ELR (cell line): ENCODE results near the gene ACSL6.

Experiments used
- DNase-seq: peaks from one replicate; pipeline ENCODE4 v3.0.0-alpha.2; 2015; ENCODE audit warnings: low read depth

Gene ACSL6

DNA sequence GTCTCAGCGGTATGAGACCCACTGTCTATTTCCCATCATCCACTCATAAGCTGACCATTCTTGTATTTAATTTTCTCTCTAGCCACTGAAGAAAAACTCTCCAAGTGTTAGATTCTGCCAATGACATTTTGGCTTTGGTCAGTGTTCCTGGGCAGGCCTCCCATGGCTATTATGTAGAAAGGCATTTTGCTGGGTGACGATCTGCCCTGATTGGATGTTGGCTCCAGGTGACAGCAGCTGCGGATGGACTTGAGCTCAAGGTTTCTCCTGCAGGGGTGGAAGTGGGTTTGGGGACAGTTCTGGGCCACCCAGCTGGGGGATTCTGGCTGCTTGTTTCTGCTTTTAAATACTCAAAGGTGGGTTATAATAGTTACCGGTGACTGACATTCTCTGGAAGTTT, 31.6 kb downstream of the ACSL6 start:
- no peak for DNase-seq

DNA sequence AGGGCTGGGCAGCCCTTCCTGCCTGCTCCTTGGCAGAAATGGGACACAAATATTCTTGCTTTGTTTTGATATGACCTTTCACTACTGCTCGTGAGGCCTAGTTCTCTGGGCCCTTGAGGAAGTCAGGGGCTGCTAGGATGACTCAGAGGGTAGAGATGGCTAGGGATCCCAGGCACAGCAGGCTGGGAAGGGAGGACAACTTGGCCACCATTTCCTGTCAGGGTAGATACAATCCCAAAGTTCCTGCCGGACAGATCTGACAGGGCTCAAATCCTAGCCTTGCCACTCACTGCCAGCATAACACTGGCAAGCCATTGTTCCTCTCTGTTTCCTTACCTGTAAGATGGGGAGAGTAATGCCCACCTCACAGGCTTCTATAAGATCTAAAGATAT, 34.2 kb downstream of the ACSL6 start:
- DNase-seq, result peak; percentile 31

DNA sequence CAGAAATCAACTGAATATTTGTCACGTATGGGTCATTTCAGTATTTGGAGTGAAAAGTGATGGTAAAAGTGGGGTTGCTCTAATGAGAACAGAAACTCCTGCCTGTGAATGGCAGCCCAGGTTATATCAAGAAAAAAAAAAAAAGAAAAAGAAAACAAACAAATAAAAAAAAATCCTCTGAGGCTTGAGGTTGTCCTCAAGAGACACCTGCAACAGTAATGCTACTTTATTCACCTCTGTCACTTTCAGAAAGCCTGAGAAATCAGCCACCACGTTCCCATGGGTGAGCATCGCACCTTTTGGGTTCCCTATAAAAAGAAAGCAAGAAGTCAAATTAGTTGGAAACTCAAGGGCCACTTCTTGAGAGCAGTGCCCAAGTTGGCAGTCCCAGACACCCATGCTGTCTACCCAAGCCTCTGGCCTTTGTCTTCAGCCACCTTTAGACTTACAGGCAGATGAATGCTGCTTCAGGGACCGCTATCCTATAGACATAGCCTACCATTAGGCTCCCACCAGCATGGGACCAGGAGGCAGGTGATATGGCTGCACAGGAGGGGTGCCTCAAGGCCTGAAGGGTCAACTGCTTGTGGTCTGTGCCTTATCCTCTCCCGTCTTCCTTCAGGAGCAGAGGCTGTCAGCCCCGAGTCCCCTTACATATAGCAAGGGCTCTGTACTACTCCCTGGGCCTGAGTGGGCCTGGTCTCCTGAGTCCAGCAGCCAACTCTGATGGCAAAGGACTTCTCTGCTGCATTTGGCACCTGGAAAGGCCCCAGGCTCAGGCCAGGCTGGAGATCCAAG, 34.8 kb downstream of the ACSL6 start:
- DNase-seq, result no peak

DNA sequence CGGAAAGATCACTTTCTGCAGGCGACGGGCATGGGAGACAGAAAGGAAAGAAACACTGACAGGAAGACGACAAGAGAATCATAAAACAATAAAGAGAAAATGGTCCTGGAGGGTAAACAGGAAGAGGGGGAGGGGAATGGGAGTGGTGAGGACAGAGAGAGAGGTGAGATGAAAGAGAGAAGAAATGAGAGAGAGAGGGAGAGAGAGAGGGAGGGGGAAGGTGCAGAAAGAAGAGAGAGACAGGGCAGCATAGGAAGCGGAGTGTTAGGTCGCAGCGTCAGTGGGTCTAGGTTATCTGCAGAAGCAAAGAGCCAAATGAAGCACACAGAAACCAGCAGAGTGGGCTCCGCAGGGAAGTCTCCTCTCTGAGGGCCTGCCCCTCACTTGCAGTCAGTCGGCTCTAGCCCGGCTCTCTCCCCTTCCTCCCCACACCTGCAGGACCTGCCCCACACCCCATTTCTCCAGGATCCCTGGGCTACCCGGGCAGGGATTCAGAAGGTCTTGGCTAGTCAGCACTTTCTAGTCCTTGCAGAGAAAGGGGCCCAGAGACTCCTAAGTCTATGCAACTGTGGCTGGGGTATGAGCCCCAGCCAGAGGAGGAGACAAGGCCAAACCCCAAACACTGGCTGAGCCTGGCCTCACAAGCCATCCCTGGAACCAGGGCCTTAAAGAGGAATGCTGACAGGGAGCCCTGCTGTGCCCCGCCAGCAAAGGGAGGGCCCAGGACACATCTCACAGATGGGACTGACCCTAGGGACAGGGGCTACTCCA, 36.3 kb downstream of the ACSL6 start:
- DNase-seq, result no peak

DNA sequence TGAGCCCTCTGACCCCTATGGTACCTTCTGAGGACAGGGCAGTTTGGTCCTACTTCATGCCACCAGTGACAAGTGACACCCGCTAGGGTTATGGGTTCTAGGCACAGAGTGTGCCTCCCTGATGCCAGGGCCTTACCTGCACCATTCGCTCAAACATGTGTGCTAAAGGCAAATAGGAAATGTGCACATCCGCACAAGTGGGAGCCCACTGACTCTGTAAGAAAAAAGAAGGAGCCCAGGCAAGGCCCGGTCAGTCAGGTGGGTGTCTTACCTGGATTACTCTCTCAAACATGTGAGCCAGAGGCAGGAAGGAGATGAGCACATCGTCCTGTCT, 36.9 kb downstream of the ACSL6 start:
- DNase-seq, result no peak

DNA sequence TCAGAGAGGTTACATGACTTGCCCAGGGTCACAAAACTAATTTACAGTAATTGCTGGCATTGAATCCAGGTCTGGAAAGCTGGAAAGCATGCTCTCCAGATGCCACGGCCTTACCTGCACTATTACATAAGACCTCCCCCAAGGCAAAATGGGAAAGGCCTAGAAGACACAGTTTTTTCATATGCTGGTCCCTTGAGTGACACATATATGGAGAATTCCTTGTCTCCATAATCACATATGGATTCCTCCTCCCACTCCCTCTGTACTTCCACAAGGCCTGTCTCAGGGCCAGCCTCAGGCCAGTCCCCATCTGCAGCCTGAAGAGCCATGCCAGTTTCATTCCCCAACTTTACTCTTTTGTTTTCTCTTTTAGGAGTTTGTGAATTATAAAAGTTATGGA, 37.4 kb downstream of the ACSL6 start:
- no peak for DNase-seq

DNA sequence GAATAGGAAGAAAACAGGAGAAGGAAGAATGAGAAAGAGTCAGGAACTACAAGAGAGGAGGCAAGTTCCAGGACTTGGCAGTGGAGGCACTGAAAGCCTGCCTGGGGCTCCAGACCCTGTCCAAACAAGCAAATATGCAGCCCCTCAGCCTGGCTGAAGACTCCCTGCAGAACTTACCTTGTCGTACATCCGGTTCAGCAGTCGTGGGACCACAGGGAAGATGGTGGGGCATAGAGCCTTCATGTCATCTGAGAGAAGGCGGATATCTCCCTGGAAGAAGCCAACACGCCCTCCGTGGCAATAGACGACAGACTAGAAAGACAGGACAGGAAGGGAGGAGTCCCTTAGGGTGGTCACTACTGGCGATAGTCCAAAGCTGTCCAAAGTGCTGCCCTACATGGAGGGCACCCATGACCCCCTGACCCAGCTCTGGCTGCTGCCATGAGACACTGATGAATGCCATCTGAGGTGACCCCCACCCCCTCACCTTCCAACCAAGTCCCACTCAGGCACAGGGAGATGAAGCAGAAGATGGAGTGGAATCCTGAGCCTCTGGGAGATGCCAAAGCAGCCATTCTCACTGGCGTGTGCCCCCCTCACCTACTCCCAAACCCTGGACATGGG, 38.3 kb downstream of the ACSL6 start:
- DNase-seq, result no peak

DNA sequence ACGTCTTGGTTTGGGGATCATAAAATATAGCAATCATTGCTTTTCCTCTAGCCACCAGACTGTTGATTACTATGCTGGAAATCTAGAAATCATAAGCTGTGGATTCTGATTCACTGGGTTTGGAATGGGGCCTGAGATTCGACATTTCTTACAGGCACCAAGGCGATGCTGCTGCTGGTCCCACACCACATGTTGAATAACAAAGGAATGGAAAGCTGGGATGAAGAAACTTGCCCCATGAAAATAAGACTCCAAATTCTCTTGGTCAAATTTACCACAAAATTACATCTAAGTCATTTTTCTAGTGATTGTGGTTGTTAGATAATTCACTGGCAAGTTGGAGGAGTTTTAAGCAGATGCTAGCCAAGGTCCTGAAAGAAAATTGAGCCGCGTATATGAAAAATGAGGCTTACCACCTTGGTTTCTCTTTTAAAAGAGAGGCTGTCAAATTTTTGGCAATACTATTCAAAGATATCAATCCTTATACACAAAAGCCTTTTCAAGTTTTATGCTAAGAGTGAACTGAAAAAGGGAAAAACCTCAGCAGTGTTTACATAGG, 43.0 kb downstream of the ACSL6 start:
- DNase-seq, result no peak

DNA sequence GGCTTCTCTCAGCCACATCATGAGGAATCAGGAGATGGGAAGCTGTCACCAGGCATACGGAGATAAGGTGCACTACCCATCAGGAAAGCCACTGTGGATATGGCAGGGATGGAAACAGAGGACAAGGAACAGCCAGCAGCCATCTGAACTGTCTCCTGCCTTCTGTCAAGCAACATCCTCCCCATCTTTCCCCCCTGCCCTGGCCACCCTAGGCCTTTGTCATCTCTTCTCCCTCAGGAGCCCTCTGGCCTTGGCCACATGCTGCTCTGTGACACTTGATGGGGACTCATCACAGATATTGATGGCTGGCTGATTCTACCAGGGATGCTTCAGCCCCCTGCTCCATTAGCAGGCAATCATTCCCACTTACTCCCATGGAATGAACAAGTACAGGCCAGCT, 44.9 kb downstream of the ACSL6 start:
- no peak for DNase-seq

DNA sequence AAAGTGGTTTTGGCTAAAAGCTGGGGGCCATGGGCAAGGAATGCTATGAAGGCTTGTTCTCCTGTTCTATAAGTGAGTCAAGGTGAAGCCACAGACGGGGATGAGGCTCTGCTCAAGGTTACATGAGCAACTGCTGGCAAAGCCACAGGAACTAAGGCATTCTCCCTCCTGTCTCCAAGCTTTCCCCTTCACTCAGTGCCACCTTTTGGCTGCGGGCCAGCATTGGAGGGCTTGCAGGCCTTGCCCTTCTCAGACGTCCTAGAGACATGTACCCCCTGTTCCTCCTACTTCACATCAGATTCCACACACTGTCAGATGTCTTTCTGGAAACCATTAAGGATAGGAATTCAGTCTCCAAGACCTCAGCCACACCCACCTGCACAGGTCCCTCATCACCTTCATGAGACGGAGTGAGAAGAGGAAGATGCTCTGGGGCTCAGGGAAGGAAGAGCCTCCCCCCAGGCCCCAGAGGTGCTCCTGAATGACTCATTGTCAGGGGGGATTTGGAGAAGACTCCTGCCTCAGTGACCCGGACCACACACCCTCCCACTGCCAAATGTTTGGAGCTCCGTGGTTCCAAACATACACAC, 45.5 kb downstream of the ACSL6 start:
- DNase-seq, result no peak

DNA sequence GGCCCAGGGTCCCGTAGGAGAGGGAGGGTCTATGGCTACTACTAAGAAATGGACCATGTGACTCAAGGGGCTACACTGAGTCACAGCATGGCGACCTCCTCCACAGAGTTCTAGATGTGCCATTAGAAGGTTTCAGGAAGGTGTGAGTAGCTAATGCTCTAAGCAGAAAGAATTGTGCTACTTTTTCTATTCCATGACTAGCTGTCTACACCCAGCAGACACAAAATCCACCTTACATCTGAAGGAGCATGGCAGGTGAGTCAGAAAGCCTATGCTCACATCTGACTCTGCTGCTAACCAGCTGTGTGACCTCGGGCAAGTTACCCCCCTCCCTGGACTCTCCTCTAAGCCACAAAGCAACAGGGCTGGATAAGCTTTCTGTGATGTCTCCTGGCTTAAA, 51.6 kb downstream of the ACSL6 start:
- no peak for DNase-seq

DNA sequence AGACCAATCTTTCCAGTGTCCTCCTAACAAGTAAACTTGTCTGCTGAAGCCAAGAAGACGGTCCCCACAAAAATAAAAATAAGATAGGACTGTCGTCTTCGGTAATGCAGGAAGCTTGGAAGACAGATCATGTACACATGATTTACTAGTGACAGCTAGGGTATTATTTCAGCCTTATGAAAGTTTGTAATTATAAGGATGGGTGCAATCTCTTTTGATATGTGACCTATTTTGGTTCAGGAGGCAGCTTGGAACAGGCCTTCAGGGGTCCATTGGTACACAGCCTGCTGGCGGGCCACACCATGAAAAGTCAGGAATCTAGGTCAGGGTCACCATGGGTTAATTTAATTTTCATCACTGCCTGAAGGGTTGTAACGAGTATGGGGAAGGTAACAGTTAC, 52.3 kb downstream of the ACSL6 start:
- DNase-seq, result no peak

DNA sequence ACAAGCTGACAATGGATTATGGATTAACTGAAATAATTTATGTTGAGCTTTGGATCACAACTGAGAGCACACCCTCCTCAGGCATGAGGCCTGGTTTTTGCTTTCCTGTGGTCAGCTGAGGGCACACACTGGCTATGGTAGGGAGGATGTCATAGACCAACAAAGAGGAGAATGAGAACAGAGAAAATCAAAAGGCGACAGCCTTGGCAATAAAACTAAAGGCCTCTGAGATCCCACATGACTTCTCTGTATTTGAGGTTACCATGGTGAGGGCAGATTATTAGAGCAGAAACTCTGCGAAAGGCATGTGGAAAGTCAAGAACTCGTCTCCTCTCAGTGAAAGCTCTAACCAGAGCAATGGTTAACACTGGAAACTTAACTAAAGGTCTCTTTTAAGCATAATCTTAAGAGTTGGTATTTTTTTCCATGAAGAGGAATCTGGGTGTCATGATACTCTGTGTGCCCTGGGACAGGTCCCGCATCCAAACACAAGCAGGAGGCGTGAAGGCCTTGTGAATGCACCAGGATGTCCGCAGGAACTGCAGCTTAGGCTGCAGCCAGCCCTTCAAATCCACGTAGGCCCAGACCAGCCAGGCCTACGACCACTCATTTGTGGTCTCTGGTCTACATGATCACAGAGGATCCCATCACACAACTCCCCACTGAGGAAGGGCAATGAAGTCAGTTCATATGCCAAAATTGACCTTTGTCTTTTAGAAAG, 53.6 kb downstream of the ACSL6 start:
- no peak for DNase-seq

DNA sequence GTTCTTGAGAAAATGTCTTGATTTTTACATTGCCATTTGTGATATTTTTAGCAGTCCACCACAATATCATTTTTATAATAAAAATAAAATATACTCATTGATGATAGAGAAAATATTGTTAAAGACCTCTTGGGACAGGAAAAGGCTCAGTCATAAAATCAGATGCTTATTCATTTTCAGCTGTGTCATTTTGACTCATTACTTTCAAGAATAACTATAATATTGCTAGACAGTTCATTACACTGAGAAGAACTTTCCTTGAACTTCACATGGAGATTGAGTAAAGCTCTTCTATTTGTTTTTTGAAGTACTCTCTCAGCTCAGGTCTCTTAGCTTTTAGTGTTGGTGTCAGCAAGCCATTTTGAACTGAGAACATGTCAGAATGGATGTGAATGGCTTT, 57.5 kb downstream of the ACSL6 start:
- no peak for DNase-seq

DNA sequence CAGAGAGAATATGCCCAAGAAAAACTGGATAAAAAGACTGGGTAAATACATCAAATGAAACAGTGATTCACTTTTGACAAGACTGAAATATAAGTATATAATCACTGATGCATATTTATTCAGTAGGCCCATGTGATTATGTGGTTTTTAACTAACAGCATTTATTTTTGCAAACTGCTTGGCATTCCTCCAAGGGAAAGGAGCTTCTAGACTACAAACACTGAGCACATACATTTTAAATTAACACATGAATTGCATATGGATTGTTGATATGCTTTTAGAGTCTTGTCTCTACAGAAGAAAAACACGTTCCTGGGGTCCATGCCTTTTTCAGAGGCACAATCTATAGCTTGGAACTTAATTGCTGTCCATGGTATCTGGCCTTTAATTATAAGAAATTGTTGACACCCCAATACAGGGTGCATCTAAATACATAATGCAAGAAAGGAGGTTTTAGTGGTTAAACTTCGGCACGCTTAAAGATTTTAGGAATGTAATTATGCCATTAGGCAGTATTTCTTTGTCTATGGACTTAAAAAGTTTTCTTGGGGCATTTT, 59.1 kb downstream of the ACSL6 start:
- DNase-seq, result no peak

DNA sequence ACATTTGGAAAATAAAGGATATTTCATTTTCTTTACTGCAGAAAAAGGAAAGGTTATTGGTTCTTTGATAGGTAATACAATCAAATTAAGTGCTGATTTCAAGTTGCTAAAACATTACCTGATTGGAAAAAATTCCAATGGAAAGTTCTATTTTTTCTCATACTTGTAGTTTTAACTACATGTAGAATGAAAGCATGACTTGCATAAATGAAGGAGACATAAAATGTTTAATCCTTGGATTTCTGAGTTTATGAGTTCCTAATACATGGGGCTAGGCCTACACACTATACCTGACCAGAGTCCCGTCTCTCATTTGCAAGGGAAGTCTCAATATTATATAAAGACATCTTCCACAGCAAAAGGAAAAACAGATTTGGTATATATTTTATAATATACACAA, 60.8 kb downstream of the ACSL6 start:
- no peak for DNase-seq

DNA sequence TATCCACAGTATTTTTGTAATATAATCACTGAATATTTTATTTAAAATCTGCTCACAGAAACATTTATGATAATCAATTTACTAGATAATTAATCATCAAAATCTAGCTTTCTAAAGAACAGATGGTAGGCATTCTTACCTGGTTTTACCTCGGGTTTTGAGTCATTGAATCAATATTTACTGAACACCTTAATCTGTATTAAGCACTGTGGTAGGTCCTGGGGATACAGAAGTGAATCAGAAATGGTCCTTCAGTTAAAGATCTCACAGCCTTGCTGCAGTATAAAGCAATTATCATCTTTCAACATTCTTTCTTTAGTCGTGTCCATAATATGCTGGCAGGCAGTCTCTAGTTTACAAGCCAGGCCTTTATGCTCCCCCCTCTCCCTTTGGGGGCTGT, 64.0 kb downstream of the ACSL6 start:
- no peak for DNase-seq

DNA sequence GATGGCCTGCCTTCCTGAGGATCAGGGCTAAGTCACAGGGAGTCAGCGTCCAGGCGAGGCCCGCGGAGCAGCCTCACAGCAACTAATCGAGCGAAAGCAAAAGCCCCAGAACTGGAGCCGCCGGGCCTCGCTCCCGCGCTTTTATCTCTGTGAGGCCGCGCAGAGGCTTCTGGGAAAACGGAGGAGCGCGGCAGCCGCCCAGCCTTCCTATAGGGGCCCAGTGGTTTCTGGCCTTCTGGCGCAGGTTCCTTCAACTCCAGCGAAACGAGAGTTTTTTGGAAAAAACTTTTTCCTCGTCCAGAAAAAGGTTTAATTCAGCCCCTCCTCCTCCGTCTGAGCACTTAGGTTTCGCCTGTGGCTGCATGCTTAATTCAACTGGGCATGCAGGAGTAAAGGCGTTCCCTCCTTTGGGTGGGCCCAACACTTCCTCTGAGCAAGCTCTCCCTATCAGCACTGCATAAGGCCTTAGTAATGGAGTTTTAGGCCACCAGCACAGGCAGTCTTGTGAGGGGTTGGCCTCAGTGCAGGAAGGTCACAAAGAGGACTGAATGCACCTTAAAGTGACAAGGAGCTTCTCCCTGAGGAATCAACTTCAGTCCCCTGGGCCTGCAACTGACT, 65.8 kb downstream of the ACSL6 start, which contains the start of gene MEIKIN:
Gene MEIKIN (minus strand): TSS at position 113 of the 618 bp plus-strand sequence. CDS start 158 bp downstream, outside the sequence.
- no peak for DNase-seq

DNA sequence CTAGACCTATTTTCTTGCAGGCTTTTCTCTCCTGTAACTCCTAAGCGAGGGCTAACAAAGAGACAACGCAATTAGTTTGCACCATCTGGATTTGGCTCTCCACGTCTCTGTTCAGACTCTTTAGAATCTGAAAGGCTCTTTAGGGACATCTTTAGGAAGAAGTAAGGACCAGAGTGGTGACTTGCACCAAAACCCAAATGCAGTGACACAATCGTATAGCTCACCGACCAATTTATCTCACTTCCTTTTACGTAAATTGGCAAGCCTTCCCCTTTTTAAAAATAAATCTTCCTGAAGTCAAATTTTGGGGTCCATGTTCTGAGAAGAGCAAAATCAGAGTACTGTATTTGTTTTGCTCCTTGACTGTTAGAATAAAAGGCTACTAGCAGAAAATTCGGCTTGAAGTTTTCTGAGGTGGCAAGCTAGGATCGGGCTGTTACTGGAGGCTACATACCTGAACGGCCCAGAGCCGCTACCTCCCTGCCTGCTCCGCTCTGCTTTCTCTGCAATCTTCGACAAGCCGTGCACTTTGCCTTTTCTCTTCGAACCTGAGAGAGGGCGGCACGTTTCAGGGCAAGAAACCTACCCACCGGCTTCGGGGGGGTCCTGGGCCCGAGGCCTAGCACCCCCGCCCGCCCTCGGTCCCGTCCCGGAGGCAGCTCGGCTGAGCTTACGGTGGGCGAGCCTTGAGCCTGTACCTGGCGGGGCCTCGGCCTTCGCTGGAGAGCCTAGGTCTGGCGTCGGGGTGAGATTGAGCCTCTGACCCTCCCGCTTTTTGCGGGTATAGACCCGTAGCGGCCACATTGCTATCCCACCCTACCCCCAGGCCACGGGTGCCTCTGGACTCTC, 66.5 kb downstream of the ACSL6 start:
- no peak for DNase-seq

DNA sequence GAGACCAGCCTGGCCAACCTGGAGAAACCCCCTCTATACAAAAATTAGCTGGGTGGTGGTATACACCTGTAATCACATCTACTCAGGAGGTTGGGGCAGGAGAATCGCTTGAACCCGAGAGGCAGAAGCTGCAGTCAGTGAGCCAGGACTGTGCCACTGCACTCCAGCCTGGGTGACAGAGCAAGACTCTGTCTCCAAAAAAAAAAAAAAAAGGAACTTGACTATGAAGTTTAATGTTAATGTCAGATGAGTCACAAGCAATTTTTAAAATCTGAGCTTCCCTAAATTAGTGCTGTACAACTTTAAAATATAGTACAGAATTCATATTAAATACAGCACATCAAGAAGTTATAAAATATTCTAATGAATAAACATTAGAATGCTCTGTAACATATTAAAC, 67.5 kb downstream of the ACSL6 start:
- no peak for DNase-seq
